Psoas muscle (tissue), 8 donors: ENCODE results near the gene BTBD9. TPM values are rescaled to one million over a fixed set of nuclear protein-coding genes. Genes with fewer than 3 reads are reported as not detected.

Experiments used
- ATAC-seq, 4 donors: fragments of 200-7000 bp; cut with Tn5 transposase; one replicate each; pipeline ENCODE4 v1.9.1; 2020; ENCODE audit warnings: moderate library complexity in 3 of 4, mild to moderate bottlenecking in 2 of 4
- DNase-seq, 2 donors: peaks; one replicate each; pipeline ENCODE4 v3.0.0-alpha.2; 2020
- H3K27ac ChIP-seq: fragments of 200-600 bp; one replicate; pipeline ENCODE4 v1.8.0; 2022
- H3K27me3 ChIP-seq, 3 donors: fragments of 200-600 bp in 1 of 3; one replicate each; pipeline versions ENCODE4 v1.6.1 to v1.8.0; 2013 to 2022; ENCODE audit warnings: low read length in 2 of 3, mild to moderate bottlenecking in 2 of 3, moderate library complexity in 1 of 3; ENCODE audit not compliant: insufficient read depth in 3 of 3
- H3K36me3 ChIP-seq, 2 donors: fragments of 200-600 bp in 1 of 2; one replicate each; pipeline versions ENCODE4 v1.6.1 to v1.8.0; 2013 to 2022; ENCODE audit warnings: low read depth in 1 of 2, mild to moderate bottlenecking in 1 of 2, moderate library complexity in 1 of 2; ENCODE audit not compliant: insufficient read depth in 1 of 2
- H3K4me1 ChIP-seq: fragments of 200-600 bp; one replicate; pipeline ENCODE4 v1.8.0; 2022
- H3K4me3 ChIP-seq: fragments of 200-600 bp; one replicate; pipeline ENCODE4 v1.8.0; 2022; ENCODE audit warnings: mild to moderate bottlenecking
- H3K9me3 ChIP-seq: fragments of 200-600 bp; one replicate; pipeline ENCODE4 v1.8.0; 2022
- CTCF ChIP-seq: fragments of 200-600 bp; IDR thresholded peaks from one replicate; pipeline ENCODE4 v1.8.0; 2022; ENCODE audit warnings: antibody characterized with exemption
- WGBS, 3 donors: extraction: QIAGEN DNeasy Blood & Tissue Kit; methylation state at CpG; one replicate each; pipeline versions ENCODE4 v1.1.6 to v1.1.7; 2013; 5-methylcytosine and 5-hydroxymethylcytosine counted together
- intact Hi-C, 2 donors: fragments of 100-400 bp; cut with DNase I; formaldehyde crosslinking; loops; one replicate each; pipeline versions ENCODE4 v1.11.0 to v1.14.2; 2022
- polyA plus RNA-seq, 3 donors: library from polyadenylated mRNA; stranded (reverse); fragments of 200-250 nt; gene quantifications; one replicate each; pipeline ENCODE4 v1.2.3, GENCODE V29; 2013
- total RNA-seq, 4 donors: library from RNA; stranded (reverse); fragmentation: NEBNext Ultra II Directional in 2 of 4; extraction: Animal tissue kit (Norgen Biotek cat#: 25700) in 2 of 4; gene quantifications; one replicate each; pipeline versions ENCODE4 v1.2.1 to v1.2.4, GENCODE V29; 2021 to 2023
- donor health status: healthy with polysubstance abuse.
- donor health status: DM: no; HTN: no; CAD: no; lungs with moderate emphysema.
- donor health status: Bipolar disorder and iron deficiency.
- donor health status: healthy.
- donor health status: DM: yes; HTN: yes; CAD: no.
- donor health status: DM: no; HTN: no; CAD: no.
- donor health status: DM: no; HTN: no; CAD: no.
- donor health status: DM: yes; HTN: yes; CAD: no.

The BTBD9 gene
- total and polyA plus RNA-seq, 7 donors: 2.3 to 10.9 (median 8.4) TPM

GRCh38 chr6:38209371-38210260 is 430.1 kb downstream of the BTBD9 start:
- ATAC-seq: no peak
- TF ChIP-seq CTCF: no peak
- H3K4me1 ChIP-seq: peaks cover 27% of the 10 kb centered on the region
- intact Hi-C loops: no loop called here
- H3K27me3 ChIP-seq: no peaks in the 10 kb centered on the region
- DNase-seq: no peak
- no peaks in the 10 kb centered on the region for H3K36me3 ChIP-seq
- no peaks in the 10 kb centered on the region for H3K9me3 ChIP-seq
- no peak overlapping the region for H3K4me3 ChIP-seq
- WGBS, 3 donors: 60 to 69% (median 65%) methylated on average over 18 of the region's 18 CpGs
- H3K27ac ChIP-seq: no peak overlapping the region

- DNase-seq: no peak
- intact Hi-C loops: no loop called here
- TF ChIP-seq CTCF: no peak
- 77 to 94% (median 87%) methylated on average over 8 of the region's 8 CpGs for WGBS, 3 donors
- Histone ChIP-seq H3K36me3 (no peaks in the 10 kb centered on the region), H3K4me3 (no peak overlapping the region), H3K9me3 (no peaks in the 10 kb centered on the region), H3K27ac (no peak overlapping the region), H3K27me3 (no peaks in the 10 kb centered on the region), H3K4me1 (peaks cover 15% of the 10 kb centered on the region)
- ATAC-seq: no peak
Observed at GRCh38 chr6:38208028-38208427, 431.7 kb downstream of the BTBD9 start.

- H3K9me3 ChIP-seq: no peaks in the 10 kb centered on the region
- no peak overlapping the region for H3K27ac ChIP-seq
- H3K27me3 ChIP-seq: no peaks in the 10 kb centered on the region
- TF ChIP-seq CTCF: no peak
- H3K36me3 ChIP-seq: no peaks in the 10 kb centered on the region
- DNase-seq (no peak), ATAC-seq (no peak)
- intact Hi-C loops: no loop called here
- WGBS, 3 donors: 89 to 95% (median 94%) methylated on average over 4 of the region's 4 CpGs
- H3K4me1 ChIP-seq: peaks cover 9% of the 10 kb centered on the region
- no peak overlapping the region for H3K4me3 ChIP-seq
Observed at GRCh38 chr6:38207375-38207774, 432.4 kb downstream of the BTBD9 start.

GRCh38 chr6:38198219-38198618 is 441.5 kb downstream of the BTBD9 start:
- Histone ChIP-seq H3K27me3 (no peaks in the 10 kb centered on the region), H3K36me3 (no peaks in the 10 kb centered on the region), H3K9me3 (no peaks in the 10 kb centered on the region), H3K4me1 (no peaks in the 10 kb centered on the region), H3K4me3 (no peak overlapping the region), H3K27ac (no peak overlapping the region)
- DNase-seq (no peak), ATAC-seq (no peak)
- no peak for TF ChIP-seq CTCF
- WGBS, 3 donors: 91 to 95% (median 92%) methylated on average over 8 of the region's 8 CpGs
- intact Hi-C loops: no loop called here
